Sigmoid colon (tissue), 4 donors: Measurements from ENCODE around the gene BTBD6.

Experiments used
- EP300 ChIP-seq, 4 donors: sonication (generic); formaldehyde crosslinking; IDR thresholded peaks; one replicate each; pipeline ENCODE4 v1.6.1; 2017; ENCODE audit warnings: antibody characterized with exemption in 4 of 4
- POLR2A ChIP-seq, 2 donors: fragments of 450-650 bp; IDR thresholded peaks; one replicate each; pipeline ENCODE4 v1.6.1; 2016; ENCODE audit warnings: antibody characterized with exemption in 2 of 2, mild to moderate bottlenecking in 2 of 2, moderate library complexity in 2 of 2
- POLR2AphosphoS5 ChIP-seq, 4 donors: sonication (generic); formaldehyde crosslinking; IDR thresholded peaks; one replicate each; pipeline ENCODE4 v1.6.1; 2017; ENCODE audit warnings: antibody characterized with exemption in 4 of 4
- TF ChIP-seq, protein P1 (sequence below), 4 experiments: fragments of 450-650 bp in 3 of 4; fragments of 200-600 bp in 1 of 4; IDR thresholded peaks; one replicate each; pipeline ENCODE4 v1.5.1; 2016 to 2019; ENCODE audit warnings: antibody characterized with exemption in 4 of 4, mild to moderate bottlenecking in 3 of 4, moderate library complexity in 2 of 4

DNA sequence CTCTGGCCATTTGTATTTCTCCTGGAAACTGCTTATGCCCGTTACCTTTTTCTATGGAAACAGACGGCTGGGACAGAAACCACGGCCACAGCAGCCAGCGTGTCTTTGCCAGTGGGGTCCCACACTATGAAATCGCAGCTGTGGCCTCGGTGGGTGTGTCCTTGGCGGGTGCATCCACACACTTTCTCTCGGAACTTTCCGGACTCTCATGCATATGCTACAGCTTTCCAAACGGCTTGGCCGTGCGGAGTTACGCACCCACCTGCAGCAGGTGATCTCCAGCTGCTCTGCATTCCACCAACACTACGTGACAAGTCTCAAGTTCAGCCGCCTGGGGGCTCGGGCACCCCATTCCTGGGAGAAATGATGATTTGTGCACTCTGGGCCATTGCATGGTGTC, 1.3 kb upstream of the BTBD6 start:
- TF ChIP-seq, protein P1, sequence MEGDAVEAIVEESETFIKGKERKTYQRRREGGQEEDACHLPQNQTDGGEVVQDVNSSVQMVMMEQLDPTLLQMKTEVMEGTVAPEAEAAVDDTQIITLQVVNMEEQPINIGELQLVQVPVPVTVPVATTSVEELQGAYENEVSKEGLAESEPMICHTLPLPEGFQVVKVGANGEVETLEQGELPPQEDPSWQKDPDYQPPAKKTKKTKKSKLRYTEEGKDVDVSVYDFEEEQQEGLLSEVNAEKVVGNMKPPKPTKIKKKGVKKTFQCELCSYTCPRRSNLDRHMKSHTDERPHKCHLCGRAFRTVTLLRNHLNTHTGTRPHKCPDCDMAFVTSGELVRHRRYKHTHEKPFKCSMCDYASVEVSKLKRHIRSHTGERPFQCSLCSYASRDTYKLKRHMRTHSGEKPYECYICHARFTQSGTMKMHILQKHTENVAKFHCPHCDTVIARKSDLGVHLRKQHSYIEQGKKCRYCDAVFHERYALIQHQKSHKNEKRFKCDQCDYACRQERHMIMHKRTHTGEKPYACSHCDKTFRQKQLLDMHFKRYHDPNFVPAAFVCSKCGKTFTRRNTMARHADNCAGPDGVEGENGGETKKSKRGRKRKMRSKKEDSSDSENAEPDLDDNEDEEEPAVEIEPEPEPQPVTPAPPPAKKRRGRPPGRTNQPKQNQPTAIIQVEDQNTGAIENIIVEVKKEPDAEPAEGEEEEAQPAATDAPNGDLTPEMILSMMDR (IDR thresholded peaks at IDR 0.05) = no peak
- TF ChIP-seq POLR2AphosphoS5 (IDR thresholded peaks at IDR 0.05) = no peak
- TF ChIP-seq EP300 (IDR thresholded peaks at IDR 0.05) = no peak
- no peak for TF ChIP-seq POLR2A (IDR thresholded peaks at IDR 0.05)
